GM21367 (cell line): Measurements from ENCODE around the gene SGIP1.
"Not testable (repeated sequence)": the region's sequence is repeated elsewhere in the genome, so short reads cannot be mapped to it uniquely, and the experiment has no call there.

Experiments used
- ATAC-seq: cut with Tn5 transposase; IDR thresholded peaks from one replicate; pipeline ENCODE4 v1.9.1; 2021; ENCODE audit not compliant: unreplicated experiment

Gene SGIP1

DNA sequence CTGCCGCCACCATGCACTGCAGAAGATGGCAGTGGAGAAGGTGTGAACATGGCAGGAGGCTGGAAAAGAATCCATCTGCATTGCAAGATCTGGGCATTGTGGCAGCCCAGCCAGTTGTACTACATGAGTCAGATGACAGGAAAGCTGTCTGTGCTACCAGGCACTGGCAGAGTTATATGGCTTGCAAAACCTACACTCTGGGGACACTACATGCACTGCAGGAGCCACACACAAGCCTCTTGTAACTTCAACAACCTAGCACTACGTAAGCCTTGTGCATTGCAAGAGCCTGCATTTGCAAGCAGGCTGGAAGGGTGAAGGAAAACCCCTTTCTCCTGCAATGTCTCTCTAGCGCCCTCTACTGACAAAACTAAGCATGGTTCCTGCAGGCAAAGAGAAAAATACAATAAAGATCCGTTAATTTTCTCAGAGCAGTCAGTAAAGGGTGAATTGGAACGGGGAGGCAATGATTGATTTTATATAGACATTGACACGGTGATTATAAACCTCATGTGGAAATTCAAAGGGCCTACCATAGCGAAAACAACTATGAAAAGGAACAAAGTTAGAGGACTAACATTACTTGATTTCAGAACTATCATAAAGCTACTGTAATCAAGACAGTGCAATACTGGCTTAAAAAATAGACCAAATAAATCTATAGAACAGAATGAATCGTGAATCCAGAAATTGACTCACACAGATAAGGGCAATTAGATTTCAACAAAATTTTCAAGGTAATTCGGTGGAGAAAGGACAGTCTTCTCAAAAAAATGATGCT lies 192.1 kb downstream of the SGIP1 start:
- ATAC-seq: peak; percentile 76

DNA sequence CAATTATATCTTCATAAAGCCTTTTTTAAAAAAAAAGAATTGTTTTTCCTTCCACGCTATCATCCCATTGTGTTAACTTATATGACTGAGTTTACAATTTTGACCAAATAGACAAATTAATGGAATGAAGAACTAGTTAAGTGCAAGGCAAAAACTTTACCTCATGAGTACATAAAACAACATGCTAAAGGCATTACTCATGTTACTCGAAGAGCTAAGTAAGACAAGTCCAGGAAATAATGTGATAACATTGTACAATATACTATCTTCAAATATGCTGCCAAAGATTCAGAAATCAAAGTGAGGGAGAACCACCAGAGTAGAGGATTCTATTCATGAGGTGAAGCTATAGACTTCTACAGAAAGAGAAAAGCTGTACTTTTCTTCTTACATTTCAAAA lies 194.1 kb downstream of the SGIP1 start:
- no peak for ATAC-seq

DNA sequence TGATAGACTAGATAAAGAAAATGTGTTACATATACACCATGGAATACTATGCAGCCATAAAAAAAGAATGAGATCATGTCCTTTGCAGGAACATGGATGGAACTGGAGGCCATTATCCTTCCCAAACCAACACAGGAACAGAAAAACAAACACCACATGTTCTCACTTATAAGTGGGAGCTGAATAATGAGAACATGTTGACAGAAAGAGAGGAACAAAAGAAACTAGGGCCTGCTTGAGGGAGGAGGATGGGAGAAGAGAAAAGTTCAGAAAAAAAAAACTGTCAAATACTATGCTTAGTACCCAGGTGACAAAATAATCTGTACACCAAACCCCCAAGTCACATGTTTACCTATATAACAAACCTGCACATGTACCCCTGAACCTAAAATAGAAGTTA lies 194.8 kb downstream of the SGIP1 start:
- not testable (repeated sequence) for ATAC-seq

DNA sequence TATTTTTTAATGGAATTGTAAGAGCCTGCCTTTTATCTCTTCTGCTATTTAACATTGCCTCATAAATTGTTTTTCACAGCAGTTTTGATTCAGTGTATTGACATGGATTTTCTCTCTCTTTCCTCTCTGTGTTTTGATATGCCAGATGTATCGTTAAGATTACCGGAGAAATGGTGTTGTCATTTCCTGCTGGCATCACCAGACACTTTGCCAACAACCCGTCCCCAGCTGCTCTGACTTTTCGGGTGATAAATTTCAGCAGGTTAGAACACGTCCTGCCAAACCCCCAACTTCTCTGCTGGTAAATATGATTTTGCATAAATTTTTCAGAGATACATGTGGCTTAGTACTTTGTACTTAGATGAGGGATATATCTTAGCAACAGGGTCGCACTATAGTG lies 195.2 kb downstream of the SGIP1 start:
- no peak for ATAC-seq

DNA sequence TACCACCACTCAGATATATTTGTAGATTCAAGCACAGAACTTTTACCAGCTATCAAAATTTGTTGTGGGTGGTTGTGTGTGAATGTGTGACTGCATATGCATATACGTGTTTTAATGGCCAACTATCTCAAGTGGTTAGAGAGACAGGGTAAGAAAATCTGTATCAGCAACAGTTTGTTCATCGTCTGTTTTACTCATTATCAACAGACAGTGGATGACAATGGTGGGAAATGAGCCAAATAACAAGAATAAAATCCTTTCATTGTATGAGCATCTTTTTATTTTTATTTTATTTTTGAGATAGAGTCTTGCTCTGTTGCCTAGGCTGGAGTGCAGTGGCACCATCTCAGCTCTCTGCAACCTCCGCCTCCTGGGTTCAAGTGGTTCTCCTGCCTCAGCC lies 195.6 kb downstream of the SGIP1 start:
- ATAC-seq: no peak

DNA sequence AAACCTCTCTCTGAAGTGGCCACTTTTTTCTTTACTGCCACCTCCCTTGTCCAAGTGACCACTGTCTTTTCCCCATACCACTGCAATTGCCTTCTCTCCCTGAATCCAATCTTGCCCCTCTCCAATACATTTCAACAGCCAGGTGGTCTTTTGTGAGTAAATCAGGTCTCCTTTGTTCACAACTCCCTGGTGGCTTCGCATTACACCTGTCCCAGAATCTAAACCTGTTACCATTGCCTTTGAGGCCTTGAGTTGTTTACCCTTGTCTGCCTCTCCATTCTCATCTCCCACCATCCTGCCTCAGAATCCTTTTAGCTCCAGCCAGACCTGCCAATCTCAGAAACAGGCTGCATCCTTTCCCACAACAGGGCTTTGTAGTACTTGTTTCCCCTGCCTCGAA lies 196.5 kb downstream of the SGIP1 start:
- ATAC-seq: no peak

DNA sequence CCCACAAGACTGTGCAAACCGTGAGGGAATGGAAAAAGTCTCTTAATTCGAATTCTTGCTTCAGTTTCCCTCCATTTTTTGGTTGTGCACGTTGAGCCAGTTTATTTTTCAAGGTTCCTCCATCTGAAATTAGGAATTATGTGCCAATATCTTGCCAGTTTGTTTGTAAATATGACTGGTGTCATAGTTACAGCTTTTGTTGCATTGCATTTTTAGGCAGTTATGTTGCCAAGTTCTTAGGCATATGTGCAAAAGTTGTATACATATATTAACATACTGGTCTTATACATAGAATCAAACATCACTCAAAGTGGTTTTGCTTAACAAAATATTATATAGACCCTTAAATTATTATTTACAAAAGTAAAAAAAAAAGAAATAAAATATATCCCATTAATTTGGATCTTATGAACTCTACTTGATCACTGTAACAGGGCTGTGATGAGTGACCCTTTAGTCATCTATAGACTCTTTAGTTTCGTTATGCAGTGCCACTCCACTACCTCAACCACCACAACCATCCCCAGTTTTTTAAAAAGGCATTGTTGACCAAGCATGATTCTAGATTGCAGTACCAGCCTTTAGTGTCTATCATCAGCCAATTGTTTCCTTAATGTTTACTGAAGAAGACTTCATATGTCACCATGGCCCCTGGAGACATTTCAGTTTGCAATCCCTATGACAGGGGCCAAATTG lies 197.4 kb downstream of the SGIP1 start:
- peak; percentile 36 for ATAC-seq

DNA sequence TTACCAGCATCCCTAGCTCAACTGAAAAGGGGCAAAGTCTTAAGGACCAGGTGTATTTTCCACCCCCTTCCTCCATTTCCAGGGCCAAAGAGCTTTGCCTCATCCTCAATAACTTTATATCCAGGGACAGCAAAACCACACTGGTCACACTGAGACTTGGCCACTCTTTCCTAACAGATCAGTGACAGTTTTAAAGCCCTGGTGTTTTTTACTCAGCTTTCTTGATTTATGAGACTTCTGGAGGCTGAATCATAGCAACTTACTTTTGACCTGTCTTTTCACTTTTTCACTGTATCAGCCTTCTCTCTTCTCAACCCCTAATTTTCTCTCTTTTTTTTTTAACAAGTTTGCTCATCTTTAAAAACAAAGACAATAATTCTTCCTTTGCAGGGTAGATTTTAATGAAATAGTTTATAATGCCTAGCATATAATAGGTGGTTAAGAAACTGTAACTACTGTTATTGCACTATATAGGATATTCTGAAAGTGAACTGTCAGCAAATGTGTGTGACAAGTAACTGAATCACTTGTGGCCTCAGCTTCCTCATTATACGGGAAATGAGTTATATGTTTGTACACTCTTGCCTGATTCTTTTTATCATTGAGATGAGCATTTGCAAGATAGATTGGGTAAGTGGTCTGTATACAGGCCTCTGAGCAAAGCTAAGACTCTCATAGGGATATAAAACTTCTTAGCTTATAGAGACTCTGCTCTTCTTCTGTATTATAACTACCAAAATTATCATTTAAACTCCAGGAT lies 198.6 kb downstream of the SGIP1 start:
- peak; percentile 64 for ATAC-seq

DNA sequence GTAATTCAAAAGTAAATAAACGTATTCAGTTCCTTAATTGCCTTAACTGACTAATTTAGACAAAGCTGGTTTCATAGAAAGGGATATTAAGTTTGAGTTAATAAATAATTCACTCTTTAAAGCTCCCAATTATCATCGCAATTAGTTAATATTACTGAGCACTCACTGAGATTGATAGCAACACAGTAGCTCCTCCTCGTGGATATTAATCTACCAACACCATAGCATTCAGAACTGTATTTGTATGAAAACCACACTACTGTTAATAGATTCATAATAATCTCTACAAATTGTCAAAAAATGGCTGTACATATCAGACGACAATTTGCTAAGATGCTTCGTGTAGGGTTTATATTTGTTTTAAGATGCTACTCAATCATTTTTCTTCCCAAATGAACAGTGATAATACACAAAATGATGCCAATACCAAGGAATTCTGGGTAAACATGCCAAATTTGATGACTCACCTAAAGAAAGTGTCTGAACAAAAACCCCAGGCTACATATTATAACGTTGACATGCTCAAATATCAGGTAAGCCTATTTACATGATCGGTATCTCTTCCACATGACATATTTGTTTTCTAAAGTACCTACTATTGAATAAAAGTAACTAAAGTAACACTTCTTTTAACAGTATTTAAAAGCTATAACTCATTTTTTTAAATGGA lies 199.5 kb downstream of the SGIP1 start:
- ATAC-seq: peak; percentile 44

DNA sequence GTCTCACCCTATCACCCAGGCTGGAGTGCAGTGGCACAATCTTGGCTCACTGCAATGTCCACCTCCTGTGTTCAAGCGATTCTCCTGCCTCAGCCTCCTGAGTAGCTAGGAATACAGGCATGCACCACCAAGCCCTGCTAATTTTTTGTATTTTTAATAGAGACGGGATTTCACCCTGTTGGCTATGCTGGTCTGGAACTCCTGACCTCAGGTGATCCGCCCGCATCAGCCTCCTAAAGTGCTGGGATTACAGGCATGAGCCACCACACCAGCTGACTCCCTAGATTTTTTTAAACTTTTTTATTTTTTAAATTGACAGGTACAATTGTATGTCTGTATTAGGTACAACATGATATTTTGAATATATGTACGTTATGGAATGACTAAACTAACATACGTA lies 200.6 kb downstream of the SGIP1 start:
- not testable (repeated sequence) for ATAC-seq

DNA sequence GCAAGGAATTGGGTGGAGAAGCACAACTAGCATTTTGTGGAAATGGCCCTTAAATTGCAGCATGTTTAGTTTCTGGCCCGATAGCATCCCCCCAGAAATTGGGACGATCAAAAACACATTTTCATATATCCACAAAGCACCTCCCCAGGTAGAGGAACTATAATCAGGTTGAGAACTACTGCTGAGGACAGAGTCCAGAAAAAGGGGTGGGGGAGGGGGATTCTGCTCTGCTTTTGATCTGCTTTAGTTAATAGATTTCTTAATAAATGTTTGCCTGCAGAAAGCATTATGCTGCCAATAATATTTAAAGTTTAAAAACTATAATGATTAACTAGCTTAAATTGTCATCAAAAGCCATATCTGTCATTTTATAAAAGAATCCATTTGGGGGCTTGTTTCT lies 203.9 kb downstream of the SGIP1 start:
- ATAC-seq: no peak

DNA sequence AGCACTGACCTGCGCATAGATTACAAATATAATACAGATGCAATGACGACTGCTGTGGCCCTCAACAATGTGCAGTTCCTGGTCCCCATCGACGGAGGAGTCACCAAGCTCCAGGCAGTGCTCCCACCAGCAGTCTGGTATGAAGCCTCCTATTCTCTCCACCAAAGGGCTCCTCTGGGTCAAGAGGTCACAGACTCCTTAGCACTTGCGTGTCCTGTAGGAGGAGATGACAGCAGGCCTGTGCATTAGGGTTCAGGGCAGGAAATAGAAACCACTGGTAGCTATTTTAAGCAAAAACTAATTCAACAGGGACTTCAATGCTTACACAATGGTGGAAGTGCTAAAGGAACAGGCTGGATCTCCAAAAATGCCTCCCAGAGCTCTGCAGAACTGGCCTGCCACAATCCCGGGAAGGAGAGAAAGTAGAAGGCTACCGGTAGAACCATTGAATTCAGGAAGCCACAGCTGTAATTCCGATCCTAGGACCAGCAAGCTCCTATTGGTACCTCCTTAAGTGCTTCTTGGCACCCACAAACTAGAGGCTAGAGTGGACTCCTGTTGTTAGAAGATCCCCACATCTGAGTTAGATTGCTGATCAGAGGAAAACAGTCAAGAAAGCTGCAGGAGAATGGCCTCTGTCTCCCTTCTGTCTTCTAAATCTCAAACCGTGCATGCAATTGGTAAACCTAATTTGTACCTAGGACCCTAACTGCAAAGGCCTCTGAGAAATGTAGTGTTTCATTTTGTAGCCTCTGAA lies 205.6 kb downstream of the SGIP1 start:
- peak; percentile 75 for ATAC-seq

DNA sequence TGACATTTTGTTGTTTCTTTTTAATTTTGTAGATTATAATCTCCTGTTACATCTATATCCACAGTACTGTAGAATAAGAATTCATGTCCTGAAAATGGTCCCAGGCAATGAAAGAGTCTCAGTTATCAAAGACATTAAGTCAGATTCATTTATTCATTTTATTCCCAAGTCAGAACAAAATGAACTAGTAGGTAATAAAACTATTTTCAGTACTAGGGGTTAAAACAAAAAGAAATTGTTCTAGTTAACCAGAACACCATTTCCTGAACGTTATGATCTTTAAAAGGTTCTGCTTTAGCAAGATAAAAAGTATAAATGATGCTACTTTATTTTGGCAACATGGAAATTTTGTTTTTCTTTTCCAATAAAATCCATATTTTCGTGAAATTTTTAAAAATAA lies 211.5 kb downstream of the SGIP1 start:
- no peak for ATAC-seq

DNA sequence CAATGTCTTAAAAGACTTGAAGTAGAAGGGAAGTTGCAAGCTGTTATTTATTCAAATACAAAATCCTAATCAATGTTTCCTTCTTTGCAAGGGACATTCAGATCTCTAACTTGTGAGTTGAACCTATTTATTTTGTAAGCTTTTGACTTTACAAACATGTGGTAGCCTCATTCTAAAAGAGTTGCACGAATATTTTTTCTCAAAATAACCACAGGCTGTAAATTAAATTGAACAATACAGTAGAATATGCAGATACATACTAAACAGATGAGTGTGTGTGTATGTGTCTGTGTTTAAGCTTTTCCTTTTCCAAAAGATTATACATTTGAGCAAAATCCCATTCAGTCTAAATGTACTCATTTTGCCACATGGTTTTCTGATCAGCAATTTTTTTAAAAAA lies 213.5 kb downstream of the SGIP1 start:
- no peak for ATAC-seq

DNA sequence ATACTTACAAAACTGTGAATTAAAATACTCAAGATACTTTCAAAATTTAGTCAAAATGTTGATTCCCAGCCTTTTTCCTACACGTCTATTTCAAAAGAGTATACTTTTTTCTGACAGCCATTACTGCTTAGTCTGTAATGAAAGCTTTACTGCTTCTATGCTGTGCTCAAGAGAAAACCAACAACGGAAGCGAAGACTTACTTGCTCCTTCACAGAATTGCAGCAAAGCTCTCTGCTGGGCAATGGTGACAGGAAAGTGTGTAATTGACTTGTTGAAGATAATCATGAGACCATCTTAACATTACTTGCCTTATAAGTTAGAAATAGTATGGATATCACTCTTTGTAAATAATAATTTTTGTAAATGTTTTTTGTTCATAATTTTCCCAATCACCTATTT lies 216.6 kb downstream of the SGIP1 start:
- ATAC-seq: no peak

DNA sequence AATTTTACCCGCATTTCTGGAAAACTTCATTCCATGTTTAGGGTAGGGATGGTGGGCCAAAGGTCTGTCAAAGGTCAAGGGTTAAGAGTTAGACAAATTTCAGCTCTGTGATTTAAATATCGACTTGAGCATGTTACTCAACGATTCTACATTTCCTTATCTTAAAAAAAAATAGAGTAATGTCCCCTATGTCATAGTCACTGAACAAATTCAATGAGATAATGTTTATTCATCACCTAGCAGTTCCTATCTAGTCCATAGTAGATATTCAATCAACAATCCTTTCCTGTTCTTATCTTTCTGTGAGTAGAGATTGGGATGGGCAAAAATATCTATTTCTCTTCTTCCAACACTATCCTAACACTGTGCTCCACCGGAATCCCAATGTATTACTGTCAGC lies 217.2 kb downstream of the SGIP1 start:
- ATAC-seq: no peak

DNA sequence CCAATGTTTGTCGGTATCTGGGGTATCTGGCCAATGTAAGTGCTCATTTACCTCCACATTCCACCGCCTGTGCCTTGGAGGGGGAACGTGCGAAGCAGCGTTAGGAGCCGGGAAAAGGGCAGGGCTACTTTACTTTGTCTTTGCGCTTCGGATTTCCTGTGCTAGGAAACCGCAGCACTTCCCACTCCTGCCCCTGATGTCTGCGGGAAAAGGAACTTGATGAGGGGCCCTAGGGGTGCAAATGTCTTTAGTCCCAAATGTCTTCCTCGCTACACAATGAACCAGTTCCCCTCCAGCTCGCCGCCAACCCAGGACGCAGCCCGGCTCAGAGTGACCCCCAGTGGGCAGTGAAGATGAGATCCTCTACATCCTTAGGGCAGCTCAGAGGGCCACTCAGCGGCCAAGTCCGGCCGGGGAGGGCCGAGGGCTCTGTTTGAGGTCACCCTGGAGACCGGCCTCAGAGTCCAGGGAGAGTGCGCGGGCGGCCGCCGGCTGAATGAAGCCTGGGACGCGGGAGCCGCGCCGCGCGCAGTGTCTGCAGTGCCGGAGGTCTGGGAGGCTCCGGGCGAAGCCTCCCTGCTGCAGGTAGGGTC lies 218.1 kb downstream of the SGIP1 start, which contains the start of gene DYNLT5:
Gene DYNLT5 (plus strand): TSS at position 460 of the 593 bp plus-strand sequence. CDS start 2,200 bp downstream, outside the sequence.
- no peak for ATAC-seq

DNA sequence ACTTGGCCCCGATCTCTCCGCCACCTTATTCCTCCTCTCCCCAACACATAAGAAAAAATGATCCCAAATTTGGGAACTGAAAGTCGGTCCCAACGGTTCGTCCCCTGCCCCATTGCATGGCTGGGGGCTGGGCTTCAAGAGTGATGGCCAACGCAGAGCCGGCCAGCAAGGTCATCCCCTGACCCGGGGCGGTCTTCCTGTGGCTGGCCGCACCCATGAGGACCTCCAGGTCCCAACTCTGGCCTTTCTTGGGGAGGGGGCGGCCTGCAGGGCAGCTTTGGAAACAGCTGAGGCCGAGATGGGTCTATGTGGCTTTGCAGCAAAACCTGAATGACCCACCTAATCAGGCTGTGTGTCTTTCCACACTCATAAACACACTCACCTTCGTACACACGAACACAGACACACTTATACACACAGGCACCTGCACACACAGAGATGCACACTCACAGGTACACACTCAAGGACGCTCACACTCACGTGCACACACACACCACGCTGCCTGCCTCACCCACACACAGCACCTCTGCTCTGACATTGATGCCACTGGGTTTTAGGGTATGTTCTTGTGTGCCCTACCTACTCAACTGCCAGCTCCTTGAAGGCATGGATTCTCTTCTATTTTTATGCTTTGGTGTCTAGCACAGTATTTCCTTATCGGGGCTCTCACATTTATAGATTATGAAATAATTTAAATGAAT lies 218.9 kb downstream of the SGIP1 start:
- no peak for ATAC-seq

DNA sequence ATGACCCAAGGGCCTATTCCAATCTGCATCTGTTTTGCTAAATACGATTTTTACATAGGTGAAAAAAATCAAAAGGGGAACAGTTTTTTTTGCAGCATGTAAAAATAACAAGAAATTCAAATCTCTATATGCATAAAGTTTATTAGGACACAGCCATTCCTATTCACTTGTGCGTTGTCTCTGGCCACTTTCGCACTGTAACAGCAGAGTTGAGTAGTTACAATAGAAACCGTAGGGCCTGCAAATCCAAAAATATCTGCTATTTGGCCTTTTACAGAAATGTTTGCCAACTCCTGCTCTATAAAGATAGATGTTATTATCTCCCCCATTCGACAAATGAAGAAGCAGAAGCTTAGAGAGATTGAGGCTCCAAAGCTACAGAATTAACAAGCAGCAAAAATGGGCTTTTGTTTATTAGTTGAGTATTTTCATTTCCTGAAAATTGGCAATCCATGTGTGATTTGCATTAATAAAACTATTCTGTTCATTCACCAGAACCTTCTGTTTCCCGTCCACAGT lies 223.8 kb downstream of the SGIP1 start:
- no peak for ATAC-seq
